Lung (tissue), 12 donors: ENCODE measurements around the gene WNT5B. TPM values are rescaled to one million over a fixed set of nuclear protein-coding genes. Genes with fewer than 3 reads are reported as not detected.

Source experiments
- ATAC-seq: fragments of 200-7000 bp; cut with Tn5 transposase; one replicate; pipeline ENCODE4 v1.9.1; 2020; ENCODE audit warnings: moderate number of reproducible peaks; ENCODE audit not compliant: insufficient read depth, low FRiP score
- DNase-seq, 3 donors: peaks; one replicate each; pipeline ENCODE4 v3.0.0-alpha.2; 2013 to 2017
- H3K27ac ChIP-seq, 2 donors: one replicate each; pipeline ENCODE4 v1.5.1; 2013; ENCODE audit warnings: mild to moderate bottlenecking in 2 of 2, moderate library complexity in 2 of 2, control low read depth in 1 of 2, inconsistent platforms in 1 of 2, low read depth in 1 of 2, low read length in 1 of 2
- H3K27me3 ChIP-seq, 3 donors: one replicate each; pipeline ENCODE4 v1.5.1; 2013; ENCODE audit warnings: low read length in 2 of 3; ENCODE audit not compliant: control insufficient read depth in 3 of 3, insufficient read depth in 3 of 3
- H3K36me3 ChIP-seq, 4 donors: one replicate each; pipeline ENCODE4 v1.5.1; 2013; ENCODE audit warnings: low read length in 4 of 4, mild to moderate bottlenecking in 1 of 4, moderate library complexity in 1 of 4; ENCODE audit not compliant: control insufficient read depth in 4 of 4, insufficient read depth in 4 of 4
- H3K4me1 ChIP-seq, 5 donors: one replicate each; pipeline ENCODE4 v1.5.1; 2013; ENCODE audit warnings: low read length in 5 of 5, mild to moderate bottlenecking in 2 of 5, moderate library complexity in 1 of 5; ENCODE audit not compliant: control insufficient read depth in 5 of 5, insufficient read depth in 5 of 5
- H3K4me3 ChIP-seq: one replicate; pipeline ENCODE4 v1.5.1; 2013; ENCODE audit warnings: mild to moderate bottlenecking, control low read depth, moderate library complexity
- H3K9ac ChIP-seq, 2 donors: one replicate each; pipeline ENCODE4 v1.5.1; 2013; ENCODE audit warnings: low read length in 2 of 2, control low read depth in 1 of 2; ENCODE audit not compliant: insufficient read depth in 1 of 2
- H3K9me3 ChIP-seq, 4 donors: one replicate each; pipeline ENCODE4 v1.5.1; 2013; ENCODE audit warnings: low read length in 3 of 4, mild to moderate bottlenecking in 1 of 4, moderate library complexity in 1 of 4; ENCODE audit not compliant: control insufficient read depth in 4 of 4, insufficient read depth in 3 of 4
- CTCF ChIP-seq: IDR thresholded peaks from 2 replicates; pipeline ENCODE4 v1.5.1; 2012; ENCODE audit warnings: mild to moderate bottlenecking; ENCODE audit errors: control extremely low read depth, extremely low read depth
- WGBS, 2 donors: extraction: QIAGEN DNeasy Blood & Tissue Kit; methylation state at CpG; one replicate each; pipeline ENCODE4 v1.1.7; 2013; 5-methylcytosine and 5-hydroxymethylcytosine counted together
- polyA plus RNA-seq, 2 donors: library from polyadenylated mRNA; stranded (reverse); fragments of 200-250 nt; gene quantifications; one replicate each; pipeline ENCODE4 v1.2.1, GENCODE V29; 2013
- total RNA-seq, 2 donors: library from RNA; depleted of rRNA in 1 of 2; stranded (reverse); fragments of >200 nt in 1 of 2; gene quantifications; one replicate each; pipeline ENCODE4 v1.2.1, GENCODE V29; 2014 to 2021
- donor health status: control.
- donor health status: control.
- donor health status: Bipolar disorder and iron deficiency.
- donor health status: healthy.
- donor health status: DM: yes; HTN: yes; CAD: no.

The WNT5B gene
- total and polyA plus RNA-seq, 4 donors = 2.8 to 12.6 (median 5.7) TPM

- Histone ChIP-seq H3K27ac (no peak overlapping the region), H3K36me3 (no peaks in the 10 kb centered on the region), H3K27me3 (no peaks in the 10 kb centered on the region), H3K9ac (no peak overlapping the region), H3K4me3 (no peak overlapping the region), H3K9me3 (no peaks in the 10 kb centered on the region), H3K4me1 (peaks cover 0 to 14% (median 2%) of the 10 kb centered on the region in 5 donors)
- DNase-seq (no peak), ATAC-seq (no peak)
- no peak for TF ChIP-seq CTCF
- WGBS, 2 donors = 92 to 97% methylated on average over 4 of the region's 4 CpGs
Observed at GRCh38 chr12:1613860-1614259, 15.2 kb upstream of the WNT5B start.

- 96 to 98% methylated on average over 6 of the region's 6 CpGs for WGBS, 2 donors
- no peaks in the 10 kb centered on the region for H3K36me3 ChIP-seq
Observed at GRCh38 chr12:1614360-1614759, 14.7 kb upstream of the WNT5B start.

GRCh38 chr12:1616233-1617066 is 12.6 kb upstream of the WNT5B start:
- Histone ChIP-seq H3K36me3 (no peaks in the 10 kb centered on the region), H3K4me3 (no peak overlapping the region), H3K9ac (no peak overlapping the region), H3K27ac (no peak overlapping the region), H3K4me1 (peaks cover 0 to 13% (median 2%) of the 10 kb centered on the region in 5 donors), H3K27me3 (no peaks in the 10 kb centered on the region), H3K9me3 (no peaks in the 10 kb centered on the region)
- no peak for ATAC-seq
- 54 to 76% methylated on average over 16 of the region's 16 CpGs for WGBS, 2 donors
- DNase-seq = no peak
- TF ChIP-seq CTCF = no peak

More at GRCh38 chr12:1614360-1614759, 14.7 kb upstream of the WNT5B start:
- DNase-seq (no peak), ATAC-seq (no peak)
- peaks cover 0 to 14% (median 2%) of the 10 kb centered on the region in 5 donors for H3K4me1 ChIP-seq
- H3K9me3 ChIP-seq = no peaks in the 10 kb centered on the region
- TF ChIP-seq CTCF = no peak
- no peak overlapping the region for H3K4me3 ChIP-seq
- H3K9ac ChIP-seq = no peak overlapping the region
- no peak overlapping the region for H3K27ac ChIP-seq
- no peaks in the 10 kb centered on the region for H3K27me3 ChIP-seq

GRCh38 chr12:1618489-1618888 is 10.5 kb upstream of the WNT5B start:
- no peaks in the 10 kb centered on the region for H3K36me3 ChIP-seq
- H3K27ac ChIP-seq = no peak overlapping the region
- no peak for DNase-seq
- H3K4me1 ChIP-seq = peaks cover 0 to 2% (median 0%) of the 10 kb centered on the region in 5 donors
- no peaks in the 10 kb centered on the region for H3K27me3 ChIP-seq
- H3K9ac ChIP-seq = no peak overlapping the region
- H3K4me3 ChIP-seq = no peak overlapping the region
- no peak for ATAC-seq
- no peaks in the 10 kb centered on the region for H3K9me3 ChIP-seq
- no peak for TF ChIP-seq CTCF
